Thyroid gland (tissue), 4 donors: Measurements from ENCODE around the gene C19orf85. TPM values are rescaled to one million over a fixed set of nuclear protein-coding genes. Genes with fewer than 3 reads are reported as not detected.

Source experiments
- DNase-seq, 2 donors: peaks; one replicate each; pipeline ENCODE4 v3.0.0-alpha.2; 2019
- H3K27ac ChIP-seq, 3 donors: fragments of 200-600 bp; sonication (generic); 1 replicate in 2 of 3; 2 replicates in 1 of 3; pipeline ENCODE4 v1.5.1; 2016 to 2019; ENCODE audit warnings: mild to moderate bottlenecking in 1 of 3, moderate library complexity in 1 of 3
- H3K27me3 ChIP-seq: fragments of 200-600 bp; sonication (generic); one replicate; pipeline ENCODE4 v1.5.1; 2019
- H3K36me3 ChIP-seq, 2 donors: fragments of 200-600 bp; sonication (generic); one replicate each; pipeline ENCODE4 v1.5.1; 2016 to 2019
- H3K4me1 ChIP-seq, 2 donors: fragments of 200-600 bp; sonication (generic); one replicate each; pipeline ENCODE4 v1.5.1; 2017 to 2019
- H3K4me3 ChIP-seq, 3 donors: fragments of 200-600 bp; sonication (generic); replicated peaks in 1 of 3; 1 replicate in 2 of 3; 2 replicates in 1 of 3; pipeline ENCODE4 v1.5.1; 2016; ENCODE audit warnings: mild to moderate bottlenecking in 1 of 3
- H3K9me3 ChIP-seq: fragments of 200-600 bp; sonication (generic); one replicate; pipeline ENCODE4 v1.5.1; 2017
- CTCF ChIP-seq, 6 experiments: fragments of 200-600 bp in 3 of 6; fragments of 450-650 bp in 3 of 6; sonication (generic) in 3 of 6; IDR thresholded peaks; one replicate each; pipeline ENCODE4 v1.5.1; 2016 to 2019; ENCODE audit warnings: antibody characterized with exemption in 6 of 6, mild to moderate bottlenecking in 2 of 6, inconsistent platforms in 1 of 6, moderate library complexity in 1 of 6
- POLR2A ChIP-seq, 2 donors: fragments of 450-650 bp; IDR thresholded peaks; one replicate each; pipeline ENCODE4 v1.6.1; 2017; ENCODE audit warnings: antibody characterized with exemption in 2 of 2, mild to moderate bottlenecking in 2 of 2, moderate library complexity in 1 of 2
- WGBS, 2 donors: methylation state at CpG; one replicate each; pipeline ENCODE4 v1.1.5; 2017; 5-methylcytosine and 5-hydroxymethylcytosine counted together
- intact Hi-C: fragments of 100-400 bp; cut with DNase I; formaldehyde crosslinking; loops from one replicate; pipeline ENCODE4 v1.15.1; 2023
- total RNA-seq, 4 donors: library from RNA; depleted of rRNA; stranded (reverse); fragments of >200 nt; gene quantifications; one replicate each; pipeline ENCODE4 v1.2.3, GENCODE V29; 2016

Gene C19orf85
- total RNA-seq, 4 donors from 2014 or later = not detected

DNA sequence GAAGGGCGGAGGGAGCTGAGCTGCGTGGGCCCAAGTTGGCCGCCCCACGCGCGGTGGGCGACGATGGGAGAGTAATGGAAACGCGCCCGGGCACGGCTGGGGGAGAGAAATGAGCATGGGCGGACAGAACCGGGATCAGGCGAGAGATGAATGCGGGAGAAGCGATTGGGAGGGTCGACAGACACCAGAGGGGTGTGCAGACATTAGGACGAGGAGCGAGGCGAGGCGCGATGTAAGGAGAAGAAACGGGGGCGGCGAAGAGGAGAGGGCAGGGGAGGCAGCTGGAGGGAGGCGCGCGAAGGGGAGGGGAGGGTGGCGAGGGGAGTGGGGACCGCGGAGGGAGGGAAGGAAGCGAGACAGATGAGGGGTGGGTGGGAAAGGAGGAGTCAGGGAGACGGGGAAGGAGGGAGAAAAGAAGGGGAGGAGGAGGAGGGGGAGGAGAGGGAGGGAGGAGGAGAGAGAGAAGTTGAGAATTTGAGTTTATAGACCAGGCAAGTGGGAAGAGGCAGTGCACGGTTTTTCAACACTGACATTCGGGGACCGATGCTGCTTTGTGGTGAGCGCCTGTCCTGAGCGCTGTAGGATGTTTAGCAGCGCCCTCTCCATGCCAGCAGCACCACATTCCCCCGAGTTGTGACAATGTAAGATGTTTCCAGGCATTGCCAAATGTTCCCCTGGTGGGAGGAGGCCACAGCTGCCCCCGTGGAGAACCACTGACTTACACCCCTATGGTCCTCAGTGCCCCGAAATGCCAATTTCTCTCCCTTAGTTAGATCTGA lies 21.3 kb downstream of the C19orf85 start, which contains the start of gene SHISA7:
TSS of gene SHISA7 (minus strand) at position 256 of the 779 bp plus-strand sequence. CDS start 437 bp downstream, outside the sequence.
- H3K9me3 ChIP-seq = no peaks in the 10 kb centered on the region
- peaks cover 0 to 4% of the 10 kb centered on the region in 2 donors for H3K4me1 ChIP-seq
- no peak within 1 kb of the TSS for H3K27ac ChIP-seq
- peaks cover 25% of the 10 kb centered on the region for H3K27me3 ChIP-seq
- TF ChIP-seq POLR2A (IDR thresholded peaks at IDR 0.05) (no peak), CTCF (IDR thresholded peaks at IDR 0.05) (no peak)
- WGBS, 2 donors = 2 to 4% methylated on average over 43 of the region's 43 CpGs
- DNase-seq = no peak
- intact Hi-C loops = no loop called here
- no peaks in the 10 kb centered on the region for H3K36me3 ChIP-seq
- no peak within 1 kb of the TSS for H3K4me3 ChIP-seq

DNA sequence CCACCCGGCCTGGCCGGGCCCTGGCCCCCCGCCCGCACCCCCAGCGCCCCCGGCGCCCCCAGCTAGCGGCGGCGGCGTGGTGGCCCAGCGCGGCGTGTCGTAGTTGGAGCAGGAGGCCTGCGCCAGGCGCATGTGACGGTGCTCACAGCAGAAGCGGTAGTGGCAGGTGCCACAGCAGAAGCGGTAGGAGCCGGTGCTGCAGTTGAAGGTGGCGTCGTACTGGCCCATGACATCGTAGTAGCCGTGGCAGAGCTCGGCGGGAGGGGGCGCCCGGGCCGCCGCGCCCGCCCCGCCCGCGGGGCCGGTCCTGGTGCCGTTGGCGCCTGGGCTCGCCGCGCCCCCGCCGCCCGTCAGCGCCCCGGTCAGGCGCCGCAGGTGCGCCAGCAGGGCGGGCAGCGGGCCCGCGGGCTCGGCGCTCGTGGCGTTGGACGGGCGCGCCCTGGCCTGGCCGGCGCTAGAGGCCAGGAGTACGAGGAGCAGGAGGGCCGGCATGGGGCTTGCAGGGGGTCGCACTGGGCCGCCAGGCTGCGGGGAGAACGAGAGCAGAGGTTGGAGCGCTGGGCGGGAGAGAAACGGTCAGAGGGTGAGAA lies 22.1 kb downstream of the C19orf85 start:
- Histone ChIP-seq H3K9me3 (no peaks in the 10 kb centered on the region), H3K4me3 (no peak overlapping the region), H3K4me1 (peaks cover 0 to 4% of the 10 kb centered on the region in 2 donors), H3K27me3 (peaks cover 25% of the 10 kb centered on the region), H3K27ac (no peak overlapping the region), H3K36me3 (no peaks in the 10 kb centered on the region)
- intact Hi-C loops = no loop called here
- WGBS, 2 donors = 1 to 2% methylated on average over 9 to 13 of the region's 72 CpGs
- DNase-seq = no peak
- TF ChIP-seq CTCF (IDR thresholded peaks at IDR 0.05) (no peak), POLR2A (IDR thresholded peaks at IDR 0.05) (no peak)

DNA sequence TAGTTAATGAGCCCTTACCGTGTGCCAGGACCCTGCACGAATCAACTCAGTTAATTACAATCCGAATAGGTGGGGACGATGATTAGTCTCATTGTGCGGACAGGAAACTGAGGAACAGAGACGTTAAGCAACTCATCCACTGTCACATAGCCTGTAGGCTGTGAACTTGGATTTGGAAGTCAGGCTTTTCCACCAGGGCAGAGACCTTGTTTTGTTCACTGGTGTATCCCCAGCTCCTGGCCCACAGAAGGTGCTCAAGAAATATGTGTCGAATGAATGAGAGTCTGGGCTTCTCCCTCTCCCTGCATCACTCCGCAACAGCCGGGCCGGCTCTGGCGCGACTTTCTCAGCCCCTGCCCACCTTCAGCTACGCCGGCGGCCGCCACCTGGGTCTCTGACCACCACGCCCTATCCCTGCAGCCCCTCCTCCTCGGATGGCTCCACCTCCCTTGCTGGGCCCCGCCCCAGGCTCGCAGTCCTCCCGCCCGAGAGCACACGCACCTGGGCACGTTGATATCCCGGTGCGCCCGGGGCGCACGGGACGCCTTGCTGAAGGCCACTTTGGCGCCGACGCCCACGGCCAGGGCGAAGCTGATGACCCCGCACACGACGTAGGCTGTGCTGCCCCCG lies 22.7 kb downstream of the C19orf85 start:
- intact Hi-C loops = no loop called here

DNA sequence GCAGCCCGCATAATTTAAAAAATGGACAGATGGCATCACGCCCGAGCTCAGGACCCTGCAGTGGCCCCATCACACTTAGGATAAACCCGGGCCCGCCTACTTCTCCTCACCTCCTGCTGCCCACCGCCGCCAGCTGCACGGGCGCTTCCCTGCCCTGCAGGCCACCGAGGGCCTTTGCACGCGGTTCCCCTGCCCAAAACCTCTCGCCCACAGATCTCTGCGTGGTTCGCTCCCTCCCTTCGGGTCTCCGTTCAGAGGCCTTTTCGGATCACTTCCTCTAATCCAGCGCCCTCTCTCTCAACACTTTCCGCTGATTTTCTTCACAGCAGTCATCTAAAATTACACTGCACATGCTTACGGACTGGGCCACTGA lies 23.2 kb downstream of the C19orf85 start:
- no peak for DNase-seq
- no peaks in the 10 kb centered on the region for H3K36me3 ChIP-seq

More for the DNA sequence above, 22.7 kb downstream of the C19orf85 start:
- H3K27me3 ChIP-seq = peaks cover 25% of the 10 kb centered on the region
- no peak for TF ChIP-seq CTCF (IDR thresholded peaks at IDR 0.05)
- no peak for TF ChIP-seq POLR2A (IDR thresholded peaks at IDR 0.05)
- H3K4me3 ChIP-seq = no peak overlapping the region
- no peak for DNase-seq
- peaks cover 0 to 4% of the 10 kb centered on the region in 2 donors for H3K4me1 ChIP-seq
- H3K27ac ChIP-seq = no peak overlapping the region
- 2 to 5% methylated on average over 13 to 29 of the region's 39 CpGs for WGBS, 2 donors
- H3K9me3 ChIP-seq = no peaks in the 10 kb centered on the region
- H3K36me3 ChIP-seq = no peaks in the 10 kb centered on the region

More for the DNA sequence above, 23.2 kb downstream of the C19orf85 start:
- 4 to 6% methylated on average over 21 of the region's 21 CpGs for WGBS, 2 donors
- Histone ChIP-seq H3K9me3 (no peaks in the 10 kb centered on the region), H3K4me3 (no peak overlapping the region), H3K4me1 (peaks cover 0 to 4% of the 10 kb centered on the region in 2 donors), H3K27ac (no peak overlapping the region), H3K27me3 (peaks cover 25% of the 10 kb centered on the region)
- intact Hi-C loops = no loop called here
- TF ChIP-seq POLR2A (IDR thresholded peaks at IDR 0.05) = no peak
- no peak for TF ChIP-seq CTCF (IDR thresholded peaks at IDR 0.05)
